ENCODE measurements around the gene DCUN1D4.

- TF ChIP-seq BACH2 (CRISPR knock-in tag; IDR thresholded peaks at IDR 0.05; ENCODE audit: borderline replicate concordance) (no peak), RARB (CRISPR knock-in tag; IDR thresholded peaks at IDR 0.05) (no peak), ZNF565 (CRISPR knock-in tag; conservative IDR thresholded peaks at IDR 0.05; ENCODE audit: low read depth) (no peak), ZNF8 (CRISPR knock-in tag; IDR thresholded peaks at IDR 0.05) (no peak), PATZ1 (CRISPR knock-in tag; IDR thresholded peaks at IDR 0.05; ENCODE audit: borderline replicate concordance) (no peak), CREB5 (CRISPR knock-in tag; IDR thresholded peaks at IDR 0.05; ENCODE audit: low read depth) (no peak), PPARA (CRISPR knock-in tag; IDR thresholded peaks at IDR 0.05; ENCODE audit: borderline replicate concordance) (no peak), ZFP30 (CRISPR knock-in tag; IDR thresholded peaks at IDR 0.05) (no peak), TOX (CRISPR knock-in tag; IDR thresholded peaks at IDR 0.05; ENCODE audit: borderline replicate concordance) (no peak), SNAI2 (CRISPR knock-in tag; IDR thresholded peaks at IDR 0.05) (no peak), GLIS3 (CRISPR knock-in tag; IDR thresholded peaks at IDR 0.05) (no peak), OSR1 (CRISPR knock-in tag; IDR thresholded peaks at IDR 0.05) (no peak), POU6F1 (CRISPR knock-in tag; IDR thresholded peaks at IDR 0.05; ENCODE audit: borderline replicate concordance, low read depth) (no peak)
Observed at GRCh38 chr4:51845711-51846110, 2.8 kb downstream of the DCUN1D4 start.
